Measurements from ENCODE around the gene PTPN5.

GRCh38 chr11:18757811-18758210, 33.8 kb downstream of the PTPN5 start:
- TF ChIP-seq EZH2 (IDR thresholded peaks at IDR 0.05): no peak
- no peak for TF ChIP-seq POLR2AphosphoS5 (IDR thresholded peaks at IDR 0.05; ENCODE audit: borderline replicate concordance, low read depth, low read length)
- TF ChIP-seq FOXP2 (optimal IDR thresholded peaks at IDR 0.05; ENCODE audit: control extremely low read depth, extremely low read length, insufficient read depth): no peak
